Body of pancreas (tissue), 4 donors: ENCODE measurements around the gene SGPL1. TPM values are rescaled to one million over a fixed set of nuclear protein-coding genes. Genes with fewer than 3 reads are reported as not detected.

Source experiments
- ATAC-seq: fragments of 150-250 bp; one replicate; pipeline ENCODE4 v1.9.1; 2016
- DNase-seq, 4 donors: peaks; one replicate each; pipeline ENCODE4 v3.0.0-alpha.2; 2019
- H3K27ac ChIP-seq, 4 donors: fragments of 200-600 bp; sonication (generic); 1 replicate in 3 of 4; 2 replicates in 1 of 4; pipeline versions ENCODE4 v1.5.1 to v1.6.1; 2016 to 2019; ENCODE audit warnings: mild to moderate bottlenecking in 1 of 4, mixed read lengths in 1 of 4, moderate library complexity in 1 of 4
- H3K27me3 ChIP-seq, 2 donors: fragments of 200-600 bp; sonication (generic); one replicate each; pipeline ENCODE4 v1.6.0; 2016; ENCODE audit warnings: mild to moderate bottlenecking in 1 of 2
- H3K36me3 ChIP-seq, 2 donors: fragments of 200-600 bp; sonication (generic); replicated peaks in 1 of 2; 2 replicates each; pipeline ENCODE4 v1.5.1; 2016; ENCODE audit warnings: low read depth in 2 of 2; ENCODE audit not compliant: insufficient read depth in 1 of 2
- H3K4me1 ChIP-seq: fragments of 200-600 bp; sonication (generic); one replicate; pipeline ENCODE4 v1.6.0; 2016
- H3K4me3 ChIP-seq, 2 donors: fragments of 200-600 bp; sonication (generic); 1 replicate in 1 of 2; 2 replicates in 1 of 2; pipeline ENCODE4 v1.5.1; 2016 to 2019
- H3K9me3 ChIP-seq, 3 donors: fragments of 200-600 bp; sonication (generic); 1 replicate in 2 of 3; 2 replicates in 1 of 3; pipeline ENCODE4 v1.5.1; 2016
- POLR2A ChIP-seq, 3 donors: fragments of 450-650 bp; IDR thresholded peaks; one replicate each; pipeline ENCODE4 v1.6.1; 2016; ENCODE audit warnings: antibody characterized with exemption in 3 of 3, mild to moderate bottlenecking in 2 of 3
- WGBS, 2 donors: methylation state at CpG; one replicate each; pipeline ENCODE4 v1.1.5; 2017; 5-methylcytosine and 5-hydroxymethylcytosine counted together
- intact Hi-C: fragments of 100-400 bp; cut with DNase I; formaldehyde crosslinking; loops from one replicate; pipeline ENCODE4 v1.15.1; 2023
- total RNA-seq, 2 donors: library from RNA; depleted of rRNA; stranded (reverse); fragments of >200 nt; gene quantifications; one replicate each; pipeline ENCODE4 v1.1.0, GENCODE V29; 2016
- TF ChIP-seq, protein P1 (sequence below), 7 experiments: fragments of 450-650 bp in 4 of 7; fragments of 200-600 bp in 3 of 7; sonication (generic) in 3 of 7; IDR thresholded peaks; one replicate each; pipeline ENCODE4 v1.5.1; 2016 to 2019; ENCODE audit warnings: antibody characterized with exemption in 7 of 7

Gene SGPL1
- total RNA-seq, 2 donors from 2014 or later = 36.3 to 43.8 TPM

GRCh38 chr10:70863470-70864160, 47.9 kb downstream of the SGPL1 start:
- Histone ChIP-seq H3K27ac (peak overlapping the region in 1 of 4 donors; percentile 9), H3K9me3 (no peaks in the 10 kb centered on the region), H3K4me1 (peaks cover 35% of the 10 kb centered on the region), H3K4me3 (no peak overlapping the region), H3K27me3 (no peaks in the 10 kb centered on the region), H3K36me3 (peaks cover 0 to 4% of the 10 kb centered on the region in 2 donors)
- TF ChIP-seq, protein P1, sequence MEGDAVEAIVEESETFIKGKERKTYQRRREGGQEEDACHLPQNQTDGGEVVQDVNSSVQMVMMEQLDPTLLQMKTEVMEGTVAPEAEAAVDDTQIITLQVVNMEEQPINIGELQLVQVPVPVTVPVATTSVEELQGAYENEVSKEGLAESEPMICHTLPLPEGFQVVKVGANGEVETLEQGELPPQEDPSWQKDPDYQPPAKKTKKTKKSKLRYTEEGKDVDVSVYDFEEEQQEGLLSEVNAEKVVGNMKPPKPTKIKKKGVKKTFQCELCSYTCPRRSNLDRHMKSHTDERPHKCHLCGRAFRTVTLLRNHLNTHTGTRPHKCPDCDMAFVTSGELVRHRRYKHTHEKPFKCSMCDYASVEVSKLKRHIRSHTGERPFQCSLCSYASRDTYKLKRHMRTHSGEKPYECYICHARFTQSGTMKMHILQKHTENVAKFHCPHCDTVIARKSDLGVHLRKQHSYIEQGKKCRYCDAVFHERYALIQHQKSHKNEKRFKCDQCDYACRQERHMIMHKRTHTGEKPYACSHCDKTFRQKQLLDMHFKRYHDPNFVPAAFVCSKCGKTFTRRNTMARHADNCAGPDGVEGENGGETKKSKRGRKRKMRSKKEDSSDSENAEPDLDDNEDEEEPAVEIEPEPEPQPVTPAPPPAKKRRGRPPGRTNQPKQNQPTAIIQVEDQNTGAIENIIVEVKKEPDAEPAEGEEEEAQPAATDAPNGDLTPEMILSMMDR (IDR thresholded peaks at IDR 0.05) = no peak
- TF ChIP-seq POLR2A (IDR thresholded peaks at IDR 0.05) = no peak
- DNase-seq (no peak), ATAC-seq (no peak)
- intact Hi-C loops = no loop called here

- Histone ChIP-seq H3K36me3 (no peaks in the 10 kb centered on the region), H3K9me3 (no peaks in the 10 kb centered on the region), H3K4me3 (no peak overlapping the region), H3K27ac (peak overlapping the region in 1 of 4 donors; percentile 29), H3K4me1 (peaks cover 29% of the 10 kb centered on the region), H3K27me3 (no peaks in the 10 kb centered on the region)
- intact Hi-C loops = no loop called here
- TF ChIP-seq POLR2A (IDR thresholded peaks at IDR 0.05) = no peak
- TF ChIP-seq, protein P1 (IDR thresholded peaks at IDR 0.05) = no peak
- DNase-seq (no peak), ATAC-seq (no peak)
- WGBS, 2 donors = 79 to 93% methylated on average over 1 of the region's 1 CpG
These were observed 49.2 kb downstream of the SGPL1 start for GRCh38 chr10:70864935-70865334.

GRCh38 chr10:70866424-70866823, 50.7 kb downstream of the SGPL1 start:
- peak overlapping the region; percentile 45 to 83 (median 67) for H3K27ac ChIP-seq

GRCh38 chr10:70872291-70872690, 56.5 kb downstream of the SGPL1 start:
- no peak for ATAC-seq
- WGBS, 2 donors = 87 to 93% methylated on average over 7 of the region's 7 CpGs
- Histone ChIP-seq H3K9me3 (no peaks in the 10 kb centered on the region), H3K4me1 (peaks cover 6% of the 10 kb centered on the region), H3K27ac (no peak overlapping the region), H3K27me3 (no peaks in the 10 kb centered on the region), H3K4me3 (no peak overlapping the region), H3K36me3 (peaks cover 0 to 8% of the 10 kb centered on the region in 2 donors)
- TF ChIP-seq, protein P1 (IDR thresholded peaks at IDR 0.05) = no peak
- TF ChIP-seq POLR2A (IDR thresholded peaks at IDR 0.05) = no peak
- no peak for DNase-seq
- intact Hi-C loops = no loop called here

More at GRCh38 chr10:70866424-70866823, 50.7 kb downstream of the SGPL1 start:
- H3K27me3 ChIP-seq = no peaks in the 10 kb centered on the region
- H3K4me3 ChIP-seq = no peak overlapping the region
- DNase-seq = peak in 2 of 4 donors; percentile 37 to 69
- peaks cover 29% of the 10 kb centered on the region for H3K4me1 ChIP-seq
- TF ChIP-seq, protein P1 (IDR thresholded peaks at IDR 0.05) = no peak
- no peak for TF ChIP-seq POLR2A (IDR thresholded peaks at IDR 0.05)
- H3K36me3 ChIP-seq = peaks cover 0 to 2% of the 10 kb centered on the region in 2 donors
- no peaks in the 10 kb centered on the region for H3K9me3 ChIP-seq
- peak; percentile 57 for ATAC-seq
- intact Hi-C loops = no loop called here
- 49 to 62% methylated on average over 4 of the region's 4 CpGs for WGBS, 2 donors

GRCh38 chr10:70874061-70874460, 58.3 kb downstream of the SGPL1 start:
- peaks cover 0 to 9% of the 10 kb centered on the region in 2 donors for H3K36me3 ChIP-seq
- intact Hi-C loops = no loop called here
- 79 to 89% methylated on average over 7 of the region's 7 CpGs for WGBS, 2 donors
- no peaks in the 10 kb centered on the region for H3K4me1 ChIP-seq
- TF ChIP-seq POLR2A (IDR thresholded peaks at IDR 0.05) = no peak
- TF ChIP-seq, protein P1 (IDR thresholded peaks at IDR 0.05) = no peak
- DNase-seq = no peak
- H3K27me3 ChIP-seq = no peaks in the 10 kb centered on the region
- no peak overlapping the region for H3K27ac ChIP-seq
- no peaks in the 10 kb centered on the region for H3K9me3 ChIP-seq
- no peak for ATAC-seq
- no peak overlapping the region for H3K4me3 ChIP-seq
